Measurements from ENCODE around the gene LRRC23.
"Not testable (repeated sequence)": the region's sequence is repeated elsewhere in the genome, so short reads cannot be mapped to it uniquely, and the experiment has no call there.

LRRC23 gene

DNA sequence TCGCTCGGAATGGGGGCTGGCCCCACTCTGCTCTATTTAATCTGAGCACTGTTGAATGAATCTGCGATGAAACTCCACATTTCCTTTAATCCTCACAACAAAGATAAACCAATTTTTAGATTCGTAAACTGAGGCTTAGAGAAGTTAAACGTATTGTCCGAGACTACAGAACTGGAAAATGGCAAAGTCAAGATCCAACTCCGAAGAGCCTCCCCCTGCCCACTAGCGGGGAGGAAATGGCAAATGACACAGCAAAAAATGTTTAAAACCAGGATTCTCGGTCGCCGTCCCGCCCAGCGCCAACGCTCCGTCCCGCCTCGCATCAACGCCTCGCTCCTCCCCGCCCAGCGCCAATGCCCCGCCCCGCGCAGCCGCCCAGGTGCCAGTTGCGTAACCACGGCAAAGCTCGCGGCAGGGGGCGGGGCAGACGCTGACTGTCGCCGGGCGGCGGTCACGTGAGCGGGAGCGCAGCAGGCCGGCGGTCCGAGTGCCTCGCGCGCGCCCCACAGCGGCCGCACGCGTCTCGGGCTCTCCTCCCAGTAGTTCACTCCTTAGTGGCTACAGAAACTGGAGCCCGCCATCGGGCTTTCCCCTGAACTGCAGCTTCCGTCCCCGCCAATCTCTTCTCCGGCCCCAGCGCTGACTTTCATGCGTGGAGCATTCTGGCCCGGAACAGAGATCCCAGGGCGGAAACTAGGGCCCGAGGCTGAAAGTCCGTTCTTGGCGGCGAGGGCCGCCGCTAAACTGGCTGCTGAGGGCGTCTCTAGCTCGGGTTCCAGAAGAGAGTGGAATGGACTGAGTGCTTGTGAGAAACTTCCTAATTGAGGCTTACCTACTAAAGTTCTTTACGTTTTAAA is 13.6 kb upstream of the LRRC23 start:
- DNase-seq (ENCODE audit: low read depth in 1 of 2, low spot score in 1 of 2) = peak; percentile 93 to 98
- H3K27me3 ChIP-seq (ENCODE audit: insufficient read depth, poor library complexity, severe bottlenecking) = no peaks in the 10 kb centered on the region
- peak overlapping the region; percentile 88 for H3K27ac ChIP-seq (replicated peaks)
- peak overlapping the region; percentile 30 for H3K4me3 ChIP-seq (replicated peaks; ENCODE audit: insufficient read depth, low read length)
- TF ChIP-seq CTCF (IDR thresholded peaks at IDR 0.05; ENCODE audit: insufficient read depth, low read length) (peak; percentile 36), SPI1 (IDR thresholded peaks at IDR 0.05; ENCODE audit: borderline replicate concordance, low read depth) (peak; percentile 37; the same call in 1 of the 2 replicates), GABPA (IDR thresholded peaks at IDR 0.05; ENCODE audit: low read depth) (0 out of 2 replicates have a peak, but pooled peaks have one; percentile 6), POLR2AphosphoS5 (IDR thresholded peaks at IDR 0.05; ENCODE audit: low read depth) (peak; percentile 49; the same call in 1 of the 2 replicates), REST (IDR thresholded peaks at IDR 0.05; ENCODE audit: insufficient replicate concordance, low read depth) (peak; percentile 48)

GRCh38 chr12:6891646-6892001 is 13.0 kb upstream of the LRRC23 start:
- Histone ChIP-seq H3K4me3 (replicated peaks; ENCODE audit: insufficient read depth, low read length) (peak overlapping the region; percentile 30), H3K27me3 (ENCODE audit: insufficient read depth, poor library complexity, severe bottlenecking) (no peaks in the 10 kb centered on the region), H3K27ac (replicated peaks) (peak overlapping the region; percentile 88)
- no peak for DNase-seq (ENCODE audit: low read depth in 1 of 2, low spot score in 1 of 2)
- TF ChIP-seq POLR2AphosphoS5 (IDR thresholded peaks at IDR 0.05; ENCODE audit: low read depth) (no peak), CTCF (IDR thresholded peaks at IDR 0.05; ENCODE audit: insufficient read depth, low read length) (no peak), SPI1 (IDR thresholded peaks at IDR 0.05; ENCODE audit: borderline replicate concordance, low read depth) (no peak), GABPA (IDR thresholded peaks at IDR 0.05; ENCODE audit: low read depth) (no peak), REST (IDR thresholded peaks at IDR 0.05; ENCODE audit: insufficient replicate concordance, low read depth) (no peak)

- H3K27ac ChIP-seq (replicated peaks); H3K4me3 ChIP-seq (replicated peaks; ENCODE audit: insufficient read depth, low read length); H3K27me3 ChIP-seq (ENCODE audit: insufficient read depth, poor library complexity, severe bottlenecking); DNase-seq (ENCODE audit: low read depth in 1 of 2, low spot score in 1 of 2): not testable (repeated sequence)
These were observed 11.9 kb upstream of the LRRC23 start for GRCh38 chr12:6892683-6893082.

DNA sequence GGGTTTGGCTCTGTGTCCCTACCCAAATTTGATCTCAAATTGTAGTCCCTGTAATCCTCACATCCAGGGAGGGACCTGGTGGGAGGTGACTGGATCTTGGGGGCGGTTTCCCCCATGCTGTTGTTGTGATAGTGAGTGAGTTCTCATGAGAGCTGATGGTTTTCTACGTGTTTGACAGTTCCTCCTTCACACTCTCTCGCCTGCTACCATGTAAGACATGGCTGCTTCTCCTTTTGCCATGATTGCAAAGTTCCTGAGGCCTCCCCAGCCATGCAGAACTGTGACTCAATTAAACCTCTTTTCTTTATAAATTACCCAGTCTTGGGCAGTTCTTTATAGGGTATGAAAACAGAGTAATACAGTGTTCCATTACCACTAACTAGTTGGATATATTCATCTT is 10.3 kb upstream of the LRRC23 start:
- no peak overlapping the region for H3K4me3 ChIP-seq (replicated peaks; ENCODE audit: insufficient read depth, low read length)
- no peaks in the 10 kb centered on the region for H3K27me3 ChIP-seq (ENCODE audit: insufficient read depth, poor library complexity, severe bottlenecking)
- TF ChIP-seq POLR2AphosphoS5 (IDR thresholded peaks at IDR 0.05; ENCODE audit: low read depth) (no peak), GABPA (IDR thresholded peaks at IDR 0.05; ENCODE audit: low read depth) (no peak), REST (IDR thresholded peaks at IDR 0.05; ENCODE audit: insufficient replicate concordance, low read depth) (no peak), CTCF (IDR thresholded peaks at IDR 0.05; ENCODE audit: insufficient read depth, low read length) (no peak), SPI1 (IDR thresholded peaks at IDR 0.05; ENCODE audit: borderline replicate concordance, low read depth) (no peak; the same call in 1 of the 2 replicates)
- H3K27ac ChIP-seq (replicated peaks) = peak overlapping the region; percentile 55
- peak in 1 of 2 experiments; percentile 66 for DNase-seq (ENCODE audit: low read depth in 1 of 2, low spot score in 1 of 2)
